Erythroblast (primary cell): Measurements from ENCODE around the gene UEVLD.
"Not testable (repeated sequence)": the region's sequence is repeated elsewhere in the genome, so short reads cannot be mapped to it uniquely, and the experiment has no call there.

ENCODE experiments used
- GATA1 ChIP-seq: IDR thresholded peaks from 2 replicates; pipeline ENCODE4 v1.6.1; 2011; ENCODE audit warnings: low read depth, mild to moderate bottlenecking, control low read depth, low read length, moderate library complexity
- POLR2A ChIP-seq: IDR thresholded peaks from 2 replicates; pipeline ENCODE4 v1.6.1; 2011; ENCODE audit warnings: mild to moderate bottlenecking, low read length

DNA sequence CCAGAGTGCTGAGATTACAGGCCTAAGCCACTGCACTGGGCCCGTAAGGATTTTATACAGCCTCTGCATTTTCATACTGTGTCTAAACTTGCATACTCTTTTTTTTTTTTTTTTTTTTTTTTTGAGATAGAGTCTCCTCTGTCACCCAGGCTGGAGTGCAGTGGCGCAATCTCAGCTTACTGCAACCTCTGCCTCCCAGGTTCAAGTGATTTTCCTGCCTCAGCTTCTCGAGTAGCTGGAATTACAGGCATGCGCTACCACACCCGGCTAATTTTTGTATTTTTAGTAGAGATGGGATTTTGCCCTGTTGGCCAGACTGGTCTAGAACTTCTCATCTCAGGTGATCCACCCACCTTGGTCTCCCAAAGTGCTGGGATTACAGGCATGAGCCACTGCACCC, 5.6 kb upstream of the UEVLD start:
- TF ChIP-seq GATA1, POLR2A: not testable (repeated sequence)
